Astrocyte (in vitro differentiated cells and primary cell): ENCODE results near the gene HNRNPA1L2.

Experiments used
- CTCF ChIP-seq: IDR thresholded peaks from 2 replicates; pipeline ENCODE4 v1.5.1; 2011; ENCODE audit warnings: low read depth, mild to moderate bottlenecking, inconsistent platforms, low read length, moderate library complexity; ENCODE audit not compliant: insufficient read depth
- EZH2 ChIP-seq: IDR thresholded peaks from 2 replicates; pipeline ENCODE4 v1.6.1; 2012; ENCODE audit warnings: mild to moderate bottlenecking, low read length, inconsistent platforms; ENCODE audit not compliant: insufficient read depth

GRCh38 chr13:52677823-52678222, 35.6 kb downstream of the HNRNPA1L2 start:
- TF ChIP-seq EZH2 (no peak), CTCF (no peak)
